Measurements from ENCODE around the gene DNAJC1. TPM values are rescaled to one million over a fixed set of nuclear protein-coding genes. Genes with fewer than 3 reads are reported as not detected.

Gene DNAJC1
- total and polyA plus RNA-seq, 2 donors (not counting 3 experiments of a cell fraction or from before 2014, with no cell fraction given): 11.2 to 19.7 TPM

- DNase-seq (ENCODE audit: low read depth, low spot score) (no peak), FAIRE-seq (no peak)
- H3K9me3 ChIP-seq (replicated peaks; ENCODE audit: control insufficient read depth, insufficient read depth, low read length): no peaks in the 10 kb centered on the region
- BruUV-seq (replicated peaks): no TSS peak
- no peak overlapping the region for H3K9ac ChIP-seq (replicated peaks; ENCODE audit: extremely low read depth, insufficient read depth, low read length)
- no peaks in the 10 kb centered on the region for H3K4me1 ChIP-seq (ENCODE audit: control insufficient read depth, extremely low read depth, insufficient read depth, low read length)
- H3K27me3 ChIP-seq (ENCODE audit: control insufficient read depth in 2 of 2, insufficient read depth in 2 of 2, low read length in 2 of 2): peaks cover 4 to 7% of the 10 kb centered on the region in 2 experiments
- no peaks in the 10 kb centered on the region for H3K36me3 ChIP-seq (ENCODE audit: control insufficient read depth in 2 of 2, extremely low read depth in 1 of 2, insufficient read depth in 2 of 2, low read length in 2 of 2)
- ChIA-PET POLR2A (interaction anchor here (0.6 to 0.8 kb wide), 2 partner anchors 47 to 1068 kb away, joined by 3 to 4 read pairs; no protein-coding TSS in a partner anchor), CTCF (interaction anchor here (1.0 to 1.1 kb wide), 2 partner anchors 12 to 15 kb away, joined by 3 read pairs; no protein-coding TSS in a partner anchor)
- H3K4me3 ChIP-seq (replicated peaks in 1 of 3; ENCODE audit: insufficient read depth in 1 of 3, low read depth in 1 of 3, low read length in 3 of 3): no peak overlapping the region
- H4K20me1 ChIP-seq (replicated peaks; ENCODE audit: control insufficient read depth, extremely low read depth, insufficient read depth, low read length): no peaks in the 10 kb centered on the region
- dilution Hi-C loops (cut with MboI; ENCODE audit: extremely low pct_ligation_motif_present, low sequenced_read_pairs): no loop called here
- H3K79me2 ChIP-seq (ENCODE audit: control insufficient read depth, insufficient read depth, low read length): no peaks in the 10 kb centered on the region
- intact Hi-C loops (cut with micrococcal nuclease): no loop called here
- H3K27ac ChIP-seq (ENCODE audit: insufficient read depth, low read depth, low read length): no peak overlapping the region
- no peak overlapping the region for H3K4me2 ChIP-seq (ENCODE audit: insufficient read depth, low read length)
- no peak for TF ChIP-seq GATA2 (IDR thresholded peaks at IDR 0.05; ENCODE audit: insufficient read depth, insufficient read length, low read depth, low read length)
- no peak for TF ChIP-seq JUN (IDR thresholded peaks at IDR 0.05; ENCODE audit: borderline replicate concordance, insufficient read depth, insufficient read length, low read depth)
- no peak for TF ChIP-seq CTCF (IDR thresholded peaks at IDR 0.05; ENCODE audit: extremely low read depth in 1 of 2, insufficient read depth in 1 of 2, low read depth in 1 of 2, low read length in 2 of 2)
- TF ChIP-seq MYC (IDR thresholded peaks at IDR 0.05; ENCODE audit: low read depth, low read length): no peak
- TF ChIP-seq MAX (IDR thresholded peaks at IDR 0.05; ENCODE audit: insufficient read depth, insufficient read length): no peak
- no peak for TF ChIP-seq EZH2 (IDR thresholded peaks at IDR 0.05; ENCODE audit: borderline replicate concordance, low read depth, low read length, severe bottlenecking)
- TF ChIP-seq POLR2A (IDR thresholded peaks at IDR 0.05; ENCODE audit: low read depth, low read length): no peak
- TF ChIP-seq FOS (IDR thresholded peaks at IDR 0.05; ENCODE audit: borderline replicate concordance, insufficient read depth, low read length): no peak
- TF ChIP-seq POLR2AphosphoS5 (IDR thresholded peaks at IDR 0.05; ENCODE audit: insufficient read depth, low read depth, low read length): no peak
- H2AFZ ChIP-seq (ENCODE audit: low read depth, low read length): no peak overlapping the region
- H3K9me1 ChIP-seq (replicated peaks; ENCODE audit: control insufficient read depth, extremely low read depth, insufficient read depth, low read length): no peaks in the 10 kb centered on the region
These were observed 22.8 kb upstream of the DNAJC1 start for GRCh38 chr10:22026287-22026686.

Measured in endothelial cell of umbilical vein (primary cell).